BLaER1 (cell line): ENCODE data around the gene PSD4.

Source experiments
- H3K27ac ChIP-seq: shearing (Covaris generic); formaldehyde crosslinking; 2 replicates; pipeline ENCODE4 v1.8.1; 2022
- H3K27me3 ChIP-seq: shearing (Covaris generic); formaldehyde crosslinking; 2 replicates; pipeline ENCODE4 v1.8.1; 2022
- H3K36me3 ChIP-seq: shearing (Covaris generic); formaldehyde crosslinking; 2 replicates; pipeline ENCODE4 v1.8.1; 2022
- H3K4me1 ChIP-seq: shearing (Covaris generic); formaldehyde crosslinking; 2 replicates; pipeline ENCODE4 v1.8.1; 2022
- H3K4me2 ChIP-seq: shearing (Covaris generic); formaldehyde crosslinking; 2 replicates; pipeline ENCODE4 v1.8.1; 2022
- H3K4me3 ChIP-seq: shearing (Covaris generic); formaldehyde crosslinking; 2 replicates; pipeline ENCODE4 v1.8.1; 2022
- H3K9ac ChIP-seq: shearing (Covaris generic); formaldehyde crosslinking; 2 replicates; pipeline ENCODE4 v1.8.1; 2022
- H3K9me3 ChIP-seq: shearing (Covaris generic); formaldehyde crosslinking; 2 replicates; pipeline ENCODE4 v1.8.1; 2022
- H4K20me1 ChIP-seq: shearing (Covaris generic); formaldehyde crosslinking; 2 replicates; pipeline ENCODE4 v1.8.1; 2022
- Cebpa-rat ChIP-seq: shearing (Covaris generic); IDR thresholded peaks from 2 replicates; pipeline ENCODE4 v1.8.1; 2022

The PSD4 gene

DNA sequence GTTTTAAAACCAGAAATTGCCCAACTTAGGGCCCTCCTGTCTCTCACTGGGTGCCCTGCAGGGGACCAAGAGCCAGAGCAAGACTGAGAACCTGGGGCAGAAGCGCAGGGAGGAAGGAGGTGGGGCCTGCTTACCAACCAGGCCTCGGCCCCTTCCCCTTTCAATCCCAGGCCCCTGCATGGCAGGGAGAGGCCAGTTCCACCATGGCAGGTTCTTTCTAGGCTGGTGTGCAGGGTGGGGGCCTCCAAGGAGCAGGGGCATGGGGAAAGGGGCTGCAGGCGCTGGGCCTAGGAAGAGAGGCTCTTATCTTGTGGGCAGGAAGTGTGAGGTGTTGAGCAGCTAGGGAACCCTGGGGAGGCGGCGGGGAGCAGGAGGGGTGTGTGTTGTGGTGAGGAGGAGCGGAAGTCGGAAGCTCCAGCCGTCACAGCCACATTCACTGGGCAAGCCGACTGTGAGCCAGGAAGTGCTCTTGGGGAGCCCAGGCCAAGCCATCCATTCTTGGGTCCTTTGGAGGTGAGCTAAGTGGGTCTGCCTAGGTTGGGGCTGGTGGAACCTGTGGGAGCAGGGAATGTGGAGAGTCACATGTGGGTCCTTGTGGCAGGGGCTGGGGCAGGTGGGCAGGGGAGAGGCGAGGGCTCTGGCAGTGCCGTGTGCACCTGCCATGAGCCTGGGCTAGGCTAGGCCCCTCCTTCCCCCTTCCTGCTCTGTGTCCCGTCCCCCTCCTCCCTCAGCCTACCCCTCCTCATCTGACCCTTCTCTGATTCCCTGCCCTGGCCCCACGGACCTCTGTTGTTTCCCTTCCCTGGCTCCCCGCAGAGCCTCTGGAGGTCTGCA, at the start of gene PSD4:
Gene PSD4 (plus strand): TSS at position 430 of the 834 bp plus-strand sequence. CDS start 8,486 bp downstream, outside the sequence.
- H3K4me1 ChIP-seq: peaks cover 62% of the 10 kb centered on the region
- H4K20me1 ChIP-seq: peaks cover 35% of the 10 kb centered on the region; the same call in 1 of the 2 replicates
- peak within 1 kb of the TSS; percentile 73 for H3K9ac ChIP-seq
- peaks cover 8% of the 10 kb centered on the region; the same call in 1 of the 2 replicates for H3K36me3 ChIP-seq
- H3K27ac ChIP-seq: peak within 1 kb of the TSS; percentile 82
- peak within 1 kb of the TSS; percentile 66 for H3K4me3 ChIP-seq
- H3K27me3 ChIP-seq: no peaks in the 10 kb centered on the region
- peak within 1 kb of the TSS; percentile 98 for H3K4me2 ChIP-seq
- no peaks in the 10 kb centered on the region for H3K9me3 ChIP-seq
- no peak for TF ChIP-seq Cebpa-rat

DNA sequence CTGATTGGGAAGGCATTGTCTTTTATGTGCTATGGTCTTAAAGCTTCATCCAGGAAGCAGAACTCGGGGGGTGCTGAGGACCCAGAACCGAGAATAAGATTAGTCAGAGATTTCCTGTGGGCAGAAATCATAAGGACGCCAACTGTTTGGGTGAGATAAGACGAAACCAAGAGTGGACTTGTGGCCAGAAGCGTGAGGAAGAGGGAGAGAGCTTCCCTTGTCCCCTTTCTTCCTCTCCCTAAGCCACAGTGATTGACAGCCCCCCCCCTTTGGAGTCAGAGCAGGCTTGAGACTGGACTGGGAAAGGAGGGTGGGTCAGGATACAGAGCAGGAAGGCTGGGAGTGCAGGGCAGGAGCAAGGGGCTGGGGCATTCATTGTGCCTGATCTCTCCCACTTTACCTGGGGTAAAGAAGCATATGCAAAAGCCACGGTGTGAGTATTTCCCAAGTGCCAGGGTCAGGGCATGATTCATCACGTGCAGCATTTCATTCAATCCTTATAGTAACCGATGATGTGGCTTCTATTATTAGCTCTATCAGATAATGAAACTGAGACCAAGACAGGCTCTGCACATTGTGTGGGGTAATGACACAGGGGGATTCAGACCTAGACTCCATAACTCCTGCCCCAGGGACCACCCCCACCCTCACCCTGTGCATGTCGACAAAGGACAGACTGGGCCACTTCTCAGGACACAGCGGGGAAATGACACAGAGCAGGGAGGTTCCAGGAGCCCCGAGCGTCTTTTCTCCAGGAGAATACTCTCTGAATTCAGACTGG, 49.4 kb upstream of the PSD4 start:
- H3K36me3 ChIP-seq: no peaks in the 10 kb centered on the region
- H4K20me1 ChIP-seq: no peaks in the 10 kb centered on the region
- peak overlapping the region; percentile 71 for H3K4me2 ChIP-seq
- no peaks in the 10 kb centered on the region for H3K9me3 ChIP-seq
- TF ChIP-seq Cebpa-rat: no peak
- no peaks in the 10 kb centered on the region for H3K27me3 ChIP-seq
- no peak overlapping the region for H3K4me3 ChIP-seq
- H3K27ac ChIP-seq: no peak overlapping the region
- peaks cover 14% of the 10 kb centered on the region for H3K4me1 ChIP-seq
- H3K9ac ChIP-seq: no peak overlapping the region

DNA sequence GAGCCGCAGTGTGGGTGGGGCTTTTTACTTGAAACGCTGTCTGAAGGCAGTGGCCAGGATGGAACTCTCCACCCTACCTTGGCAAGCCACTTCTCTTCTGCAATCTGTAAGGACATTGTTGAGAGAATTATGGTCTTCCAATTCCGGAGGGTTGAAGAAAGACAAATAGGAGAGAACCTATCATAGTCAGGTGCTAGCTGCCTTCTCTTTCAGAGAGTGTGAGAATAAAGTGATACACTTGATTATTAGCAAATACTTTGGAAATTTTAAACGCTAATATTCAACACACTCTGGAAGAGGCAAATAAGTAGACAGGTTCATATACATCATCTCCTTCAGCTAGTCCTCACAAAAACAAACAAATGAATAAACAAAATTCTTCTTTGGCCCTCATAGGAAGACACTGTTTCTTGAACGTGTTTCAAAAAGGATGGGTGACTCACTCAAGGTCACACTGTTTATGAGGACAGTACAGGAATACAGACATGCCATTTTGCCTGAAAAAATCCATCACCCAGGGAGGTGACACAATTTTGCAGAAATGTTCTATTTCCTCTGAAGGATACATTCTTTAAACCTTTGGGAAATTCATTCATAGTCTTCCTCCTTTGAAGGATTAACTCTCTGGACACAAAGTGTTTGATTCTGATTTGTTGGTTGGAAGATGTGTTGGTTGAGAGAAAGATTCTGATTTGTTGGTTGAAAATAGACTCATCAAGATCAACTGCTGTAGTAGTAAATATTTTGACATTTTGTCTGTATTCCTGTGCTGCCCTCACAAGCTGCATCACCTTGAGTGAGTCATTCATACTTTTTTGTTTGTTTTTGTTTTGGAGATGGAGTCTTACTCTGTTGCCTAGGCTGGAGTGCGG, 48.6 kb upstream of the PSD4 start:
- H3K9me3 ChIP-seq: no peaks in the 10 kb centered on the region
- H3K36me3 ChIP-seq: no peaks in the 10 kb centered on the region
- no peak overlapping the region for H3K9ac ChIP-seq
- H4K20me1 ChIP-seq: no peaks in the 10 kb centered on the region
- no peaks in the 10 kb centered on the region for H3K27me3 ChIP-seq
- no peak overlapping the region for H3K4me3 ChIP-seq
- no peak overlapping the region for H3K27ac ChIP-seq
- TF ChIP-seq Cebpa-rat: no peak
- H3K4me1 ChIP-seq: peaks cover 14% of the 10 kb centered on the region
- peak overlapping the region; percentile 71 for H3K4me2 ChIP-seq

DNA sequence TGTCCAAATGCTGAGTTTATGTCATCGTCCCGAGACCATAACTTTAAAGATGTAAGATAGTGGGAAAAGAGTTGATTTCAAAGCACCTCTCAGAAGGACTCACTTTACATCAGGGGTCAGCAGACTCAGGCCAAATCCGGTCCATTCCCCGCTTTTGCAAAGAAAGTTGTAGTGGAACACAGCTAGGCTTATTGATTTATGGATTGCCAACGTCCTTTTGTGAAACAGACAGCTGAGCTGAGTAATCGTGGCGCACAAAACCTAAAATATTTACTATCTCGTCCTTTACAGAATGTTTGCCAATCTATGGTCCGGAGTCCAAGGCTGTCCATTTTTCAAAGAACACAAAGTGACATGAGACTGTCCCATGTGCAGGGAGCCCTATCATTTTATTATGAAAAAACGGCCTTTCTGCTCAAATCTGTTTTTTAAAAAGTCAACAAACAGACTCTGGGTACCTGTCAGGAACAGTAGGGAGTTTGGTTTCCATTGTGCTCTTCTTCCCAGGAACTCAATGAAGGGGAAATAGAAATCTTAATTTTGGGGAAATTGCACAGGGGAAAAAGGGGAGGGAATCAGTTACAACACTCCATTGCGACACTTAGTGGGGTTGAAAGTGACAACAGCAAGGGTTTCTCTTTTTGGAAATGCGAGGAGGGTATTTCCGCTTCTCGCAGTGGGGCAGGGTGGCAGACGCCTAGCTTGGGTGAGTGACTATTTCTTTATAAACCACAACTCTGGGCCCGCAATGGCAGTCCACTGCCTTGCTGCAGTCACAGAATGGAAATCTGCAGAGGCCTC, 46.7 kb upstream of the PSD4 start, which contains the start of gene IL1RN:
Gene IL1RN (plus strand): TSS at position 754 of the 801 bp plus-strand sequence. CDS start 27 bp downstream, at position 781.
- peaks cover 14% of the 10 kb centered on the region for H3K4me1 ChIP-seq
- no peak within 1 kb of the TSS for H3K4me3 ChIP-seq
- H3K9me3 ChIP-seq: no peaks in the 10 kb centered on the region
- H3K27me3 ChIP-seq: no peaks in the 10 kb centered on the region
- no peak within 1 kb of the TSS for H3K27ac ChIP-seq
- H3K9ac ChIP-seq: no peak within 1 kb of the TSS
- H3K4me2 ChIP-seq: no peak within 1 kb of the TSS
- TF ChIP-seq Cebpa-rat: no peak
- no peaks in the 10 kb centered on the region for H4K20me1 ChIP-seq
- no peaks in the 10 kb centered on the region for H3K36me3 ChIP-seq

DNA sequence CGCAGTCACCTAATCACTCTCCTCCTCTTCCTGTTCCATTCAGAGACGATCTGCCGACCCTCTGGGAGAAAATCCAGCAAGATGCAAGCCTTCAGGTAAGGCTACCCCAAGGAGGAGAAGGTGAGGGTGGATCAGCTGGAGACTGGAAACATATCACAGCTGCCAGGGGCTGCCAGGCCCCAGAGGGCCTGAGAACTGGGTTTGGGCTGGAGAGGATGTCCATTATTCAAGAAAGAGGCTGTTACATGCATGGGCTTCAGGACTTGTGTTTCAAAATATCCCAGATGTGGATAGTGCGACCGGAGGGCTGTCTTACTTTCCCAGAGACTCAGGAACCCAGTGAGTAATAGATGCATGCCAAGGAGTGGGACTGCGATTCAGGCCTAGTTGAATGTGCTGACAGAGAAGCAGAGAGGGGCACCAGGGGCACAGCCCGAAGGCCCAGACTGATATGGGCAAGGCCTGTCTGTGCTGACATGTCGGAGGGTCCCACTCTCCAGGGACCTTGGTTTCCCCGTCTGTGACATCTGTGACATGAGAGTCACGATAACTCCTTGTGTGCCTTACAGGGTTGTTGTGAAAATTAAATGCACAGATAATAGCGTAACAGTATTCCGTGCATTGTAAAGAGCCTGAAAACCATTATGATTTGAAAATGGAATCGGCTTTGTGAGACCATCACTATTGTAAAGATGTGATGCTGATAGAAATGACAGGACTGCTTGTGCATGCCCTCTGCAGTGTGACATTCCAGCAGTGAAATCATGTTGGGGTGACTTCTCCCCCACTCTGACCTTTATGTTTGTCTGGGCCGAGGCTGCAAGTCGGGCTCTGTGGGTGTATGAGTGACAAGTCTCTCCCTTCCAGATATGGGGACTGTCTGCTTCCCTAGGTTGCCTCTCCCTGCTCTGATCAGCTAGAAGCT, 45.9 kb upstream of the PSD4 start:
- H3K4me2 ChIP-seq: no peak overlapping the region
- H4K20me1 ChIP-seq: no peaks in the 10 kb centered on the region
- no peak for TF ChIP-seq Cebpa-rat
- H3K4me1 ChIP-seq: peaks cover 14% of the 10 kb centered on the region
- H3K9ac ChIP-seq: no peak overlapping the region
- H3K27ac ChIP-seq: no peak overlapping the region
- H3K9me3 ChIP-seq: no peaks in the 10 kb centered on the region
- H3K27me3 ChIP-seq: no peaks in the 10 kb centered on the region
- no peak overlapping the region for H3K4me3 ChIP-seq
- no peaks in the 10 kb centered on the region for H3K36me3 ChIP-seq

DNA sequence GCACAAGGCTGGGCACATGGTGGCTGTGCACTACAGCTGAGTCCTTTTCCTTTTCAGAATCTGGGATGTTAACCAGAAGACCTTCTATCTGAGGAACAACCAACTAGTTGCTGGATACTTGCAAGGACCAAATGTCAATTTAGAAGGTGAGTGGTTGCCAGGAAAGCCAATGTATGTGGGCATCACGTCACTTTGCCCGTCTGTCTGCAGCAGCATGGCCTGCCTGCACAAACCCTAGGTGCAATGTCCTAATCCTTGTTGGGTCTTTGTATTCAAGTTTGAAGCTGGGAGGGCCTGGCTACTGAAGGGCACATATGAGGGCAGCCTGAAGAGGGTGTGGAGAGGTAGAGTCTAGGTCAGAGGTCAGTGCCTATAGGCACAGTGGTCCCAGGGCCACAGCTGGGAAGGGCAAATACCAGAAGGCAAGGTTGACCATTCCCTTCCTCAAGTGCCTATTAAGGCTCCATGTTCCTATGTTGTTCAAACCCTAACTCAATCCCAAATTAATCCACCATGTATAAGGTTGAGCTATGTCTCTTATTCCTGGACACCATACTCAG, 44.2 kb upstream of the PSD4 start:
- peaks cover 5% of the 10 kb centered on the region for H3K4me1 ChIP-seq
- H3K9ac ChIP-seq: no peak overlapping the region
- no peak overlapping the region for H3K27ac ChIP-seq
- no peak overlapping the region for H3K4me3 ChIP-seq
- no peaks in the 10 kb centered on the region for H3K27me3 ChIP-seq
- H3K9me3 ChIP-seq: no peaks in the 10 kb centered on the region
- no peak overlapping the region for H3K4me2 ChIP-seq
- no peaks in the 10 kb centered on the region for H4K20me1 ChIP-seq
- H3K36me3 ChIP-seq: no peaks in the 10 kb centered on the region
- no peak for TF ChIP-seq Cebpa-rat

DNA sequence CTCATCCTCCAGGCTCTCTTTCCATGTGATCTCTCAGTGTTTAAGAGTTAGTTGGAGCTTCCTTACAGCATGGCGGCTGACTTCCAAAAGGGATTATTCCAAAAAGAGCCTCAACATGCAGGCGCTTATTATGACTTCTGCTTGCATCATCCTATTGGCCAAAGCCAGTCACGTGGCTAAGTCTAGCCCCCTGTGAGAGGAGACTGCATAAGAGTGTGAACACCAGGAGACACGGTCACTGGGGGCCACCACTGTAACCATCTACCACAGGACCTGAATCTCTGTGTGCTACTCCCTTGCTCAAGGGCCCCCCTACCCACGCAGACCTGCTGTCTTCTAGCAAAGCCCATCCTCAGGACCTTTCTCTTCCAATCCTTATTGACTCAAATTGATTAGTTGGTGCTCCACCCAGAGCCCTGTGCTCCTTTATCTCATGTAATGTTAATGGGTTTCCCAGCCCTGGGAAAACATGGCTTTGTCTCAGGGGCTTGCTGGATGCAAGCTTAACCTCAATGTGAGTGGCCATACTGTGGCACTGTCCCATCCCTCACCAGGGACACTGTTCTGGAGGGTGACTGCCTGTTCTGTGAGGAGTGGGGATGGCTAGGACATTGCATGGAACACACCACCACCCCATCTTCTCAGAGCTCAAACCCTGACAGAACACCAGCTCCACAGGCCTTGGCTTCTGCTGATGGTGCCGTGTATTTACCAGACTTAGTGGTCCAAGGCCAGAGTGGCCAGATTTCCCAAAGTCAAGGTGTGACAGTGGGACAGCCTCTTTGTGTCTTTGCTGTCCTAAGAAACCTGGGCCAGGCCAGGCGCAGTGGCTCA, 42.2 kb upstream of the PSD4 start:
- Histone ChIP-seq H3K4me1 (no peaks in the 10 kb centered on the region), H3K27ac (no peak overlapping the region), H3K36me3 (no peaks in the 10 kb centered on the region), H4K20me1 (no peaks in the 10 kb centered on the region), H3K9ac (no peak overlapping the region), H3K4me2 (no peak overlapping the region), H3K4me3 (no peak overlapping the region), H3K27me3 (no peaks in the 10 kb centered on the region), H3K9me3 (no peaks in the 10 kb centered on the region)
- no peak for TF ChIP-seq Cebpa-rat
